Measurements from ENCODE around the gene TRIM66. TPM values are rescaled to one million over a fixed set of nuclear protein-coding genes. Genes with fewer than 3 reads are reported as not detected.

Gene TRIM66
- total and polyA plus RNA-seq, 3 experiments from 2014 or later = 0.43 to 29.7 (median 27.7) TPM

- H3K27me3 Mint-ChIP-seq = no peaks in the 10 kb centered on the region
- POLR2A ChIA-PET = no interaction called here
- Histone ChIP-seq H3K27me3 (ENCODE audit: insufficient read depth, low read length, poor library complexity, severe bottlenecking) (no peaks in the 10 kb centered on the region), H3K27ac (ENCODE audit: low read depth, low read length) (no peak overlapping the region), H3K9me3 (ENCODE audit: low read length) (no peaks in the 10 kb centered on the region), H3K4me3 (ENCODE audit: low read length) (no peak overlapping the region), H3K4me1 (ENCODE audit: insufficient read depth, low read length) (no peaks in the 10 kb centered on the region), H3K36me3 (ENCODE audit: insufficient read depth, low read length) (peaks cover 6% of the 10 kb centered on the region)
- H3K27ac Mint-ChIP-seq = no peak overlapping the region
- CTCF ChIA-PET = interaction anchor here (0.9 kb wide), 1 partner anchor 27 kb away, joined by 3 read pairs; no protein-coding TSS in a partner anchor
- H3K4me3 Mint-ChIP-seq = no peak overlapping the region
- no peak for DNase-seq
- peaks cover 3 to 41% (median 17%) of the 10 kb centered on the region in 3 donors for H3K36me3 Mint-ChIP-seq
- H3K9me3 Mint-ChIP-seq = no peaks in the 10 kb centered on the region
- H3K4me1 Mint-ChIP-seq = peaks cover 0 to 3% (median 0%) of the 10 kb centered on the region in 3 donors
These were observed 69.9 kb downstream of the TRIM66 start for GRCh38 chr11:8612522-8612921.

- no peaks in the 10 kb centered on the region for H3K9me3 Mint-ChIP-seq
- H3K4me3 ChIP-seq (ENCODE audit: low read length) = no peak overlapping the region
- no peaks in the 10 kb centered on the region for H3K27me3 ChIP-seq (ENCODE audit: insufficient read depth, low read length, poor library complexity, severe bottlenecking)
- H3K4me1 Mint-ChIP-seq = peaks cover 0 to 3% (median 0%) of the 10 kb centered on the region in 3 donors
- H3K9me3 ChIP-seq (ENCODE audit: low read length) = no peaks in the 10 kb centered on the region
- H3K27me3 Mint-ChIP-seq = no peaks in the 10 kb centered on the region
- peaks cover 1% of the 10 kb centered on the region for H3K36me3 ChIP-seq (ENCODE audit: insufficient read depth, low read length)
- ChIA-PET CTCF (no interaction called here), POLR2A (no interaction called here)
- no peak overlapping the region for H3K4me3 Mint-ChIP-seq
- H3K27ac Mint-ChIP-seq = peak overlapping the region in 3 of 8 donors; percentile 23 to 81 (median 67)
- H3K27ac ChIP-seq (ENCODE audit: low read depth, low read length) = no peak overlapping the region
- peaks cover under 1 to 22% (median 6%) of the 10 kb centered on the region in 3 donors for H3K36me3 Mint-ChIP-seq
- no peaks in the 10 kb centered on the region for H3K4me1 ChIP-seq (ENCODE audit: insufficient read depth, low read length)
- DNase-seq = peak in 1 of 5 donors; percentile 34
These were observed 71.8 kb downstream of the TRIM66 start for GRCh38 chr11:8610532-8611116.

- peaks cover 0 to 3% (median 0%) of the 10 kb centered on the region in 3 donors for H3K4me1 Mint-ChIP-seq
- CTCF ChIA-PET = no interaction called here
These were observed 73.8 kb downstream of the TRIM66 start for GRCh38 chr11:8608652-8609051.

GRCh38 chr11:8605971-8606563 is 76.4 kb downstream of the TRIM66 start:
- Histone ChIP-seq H3K4me1 (ENCODE audit: insufficient read depth, low read length) (no peaks in the 10 kb centered on the region), H3K4me3 (ENCODE audit: low read length) (no peak overlapping the region)
- H3K9me3 Mint-ChIP-seq = no peaks in the 10 kb centered on the region

More at GRCh38 chr11:8608652-8609051, 73.8 kb downstream of the TRIM66 start:
- no peak overlapping the region for H3K27ac Mint-ChIP-seq
- H3K4me3 Mint-ChIP-seq = no peak overlapping the region
- no peaks in the 10 kb centered on the region for H3K36me3 ChIP-seq (ENCODE audit: insufficient read depth, low read length)
- H3K9me3 ChIP-seq (ENCODE audit: low read length) = no peaks in the 10 kb centered on the region
- H3K27ac ChIP-seq (ENCODE audit: low read depth, low read length) = no peak overlapping the region
- no peak overlapping the region for H3K4me3 ChIP-seq (ENCODE audit: low read length)
- no peaks in the 10 kb centered on the region for H3K4me1 ChIP-seq (ENCODE audit: insufficient read depth, low read length)
- POLR2A ChIA-PET = no interaction called here
- DNase-seq = no peak
- H3K36me3 Mint-ChIP-seq = peaks cover 0 to 11% (median 3%) of the 10 kb centered on the region in 3 donors
- H3K9me3 Mint-ChIP-seq = no peaks in the 10 kb centered on the region
- H3K27me3 ChIP-seq (ENCODE audit: insufficient read depth, low read length, poor library complexity, severe bottlenecking) = peaks cover 5% of the 10 kb centered on the region
- H3K27me3 Mint-ChIP-seq = peaks cover 8 to 15% of the 10 kb centered on the region in 2 donors

GRCh38 chr11:8604078-8604723 is 78.3 kb downstream of the TRIM66 start:
- ChIA-PET CTCF (interaction anchor here (1.0 kb wide), 1 partner anchor 10 kb away, joined by 3 read pairs; the partner anchor contains the start of gene STK33), POLR2A (no interaction called here)
- H3K9me3 ChIP-seq (ENCODE audit: low read length) = no peaks in the 10 kb centered on the region
- peaks cover 5% of the 10 kb centered on the region for H3K27me3 ChIP-seq (ENCODE audit: insufficient read depth, low read length, poor library complexity, severe bottlenecking)
- H3K36me3 ChIP-seq (ENCODE audit: insufficient read depth, low read length) = no peaks in the 10 kb centered on the region
- Mint-ChIP-seq H3K9me3 (no peaks in the 10 kb centered on the region), H3K27me3 (peaks cover 17 to 30% of the 10 kb centered on the region in 2 donors), H3K4me3 (no peak overlapping the region), H3K4me1 (no peaks in the 10 kb centered on the region), H3K27ac (no peak overlapping the region), H3K36me3 (no peaks in the 10 kb centered on the region)
- no peaks in the 10 kb centered on the region for H3K4me1 ChIP-seq (ENCODE audit: insufficient read depth, low read length)
- DNase-seq = peak in 1 of 5 donors; percentile 6
- no peak overlapping the region for H3K4me3 ChIP-seq (ENCODE audit: low read length)
- no peak overlapping the region for H3K27ac ChIP-seq (ENCODE audit: low read depth, low read length)

More at GRCh38 chr11:8605971-8606563, 76.4 kb downstream of the TRIM66 start:
- Mint-ChIP-seq H3K4me3 (peak overlapping the region in 1 of 7 donors; percentile 54), H3K27me3 (peaks cover 17 to 25% of the 10 kb centered on the region in 2 donors), H3K4me1 (peaks cover 0 to 3% (median 0%) of the 10 kb centered on the region in 3 donors), H3K27ac (no peak overlapping the region), H3K36me3 (no peaks in the 10 kb centered on the region)
- Histone ChIP-seq H3K9me3 (ENCODE audit: low read length) (no peaks in the 10 kb centered on the region), H3K36me3 (ENCODE audit: insufficient read depth, low read length) (no peaks in the 10 kb centered on the region), H3K27me3 (ENCODE audit: insufficient read depth, low read length, poor library complexity, severe bottlenecking) (peaks cover 5% of the 10 kb centered on the region), H3K27ac (ENCODE audit: low read depth, low read length) (no peak overlapping the region)
- DNase-seq = no peak
- POLR2A ChIA-PET = no interaction called here
- CTCF ChIA-PET = no interaction called here

GRCh38 chr11:8603696-8604077 is 78.8 kb downstream of the TRIM66 start:
- peaks cover 5% of the 10 kb centered on the region for H3K27me3 ChIP-seq (ENCODE audit: insufficient read depth, low read length, poor library complexity, severe bottlenecking)
- Mint-ChIP-seq H3K27me3 (peaks cover 17 to 30% of the 10 kb centered on the region in 2 donors), H3K4me3 (no peak overlapping the region), H3K9me3 (no peaks in the 10 kb centered on the region), H3K36me3 (no peaks in the 10 kb centered on the region), H3K4me1 (no peaks in the 10 kb centered on the region), H3K27ac (no peak overlapping the region)
- H3K4me3 ChIP-seq (ENCODE audit: low read length) = no peak overlapping the region
- ChIA-PET CTCF (interaction anchor here (1.0 kb wide), 1 partner anchor 9 kb away, joined by 3 read pairs; the partner anchor contains the start of gene STK33), POLR2A (no interaction called here)
- no peaks in the 10 kb centered on the region for H3K36me3 ChIP-seq (ENCODE audit: insufficient read depth, low read length)
- H3K27ac ChIP-seq (ENCODE audit: low read depth, low read length) = no peak overlapping the region
- no peak for DNase-seq
- H3K4me1 ChIP-seq (ENCODE audit: insufficient read depth, low read length) = no peaks in the 10 kb centered on the region
- no peaks in the 10 kb centered on the region for H3K9me3 ChIP-seq (ENCODE audit: low read length)

GRCh38 chr11:8601376-8602133 is 80.9 kb downstream of the TRIM66 start:
- Histone ChIP-seq H3K9me3 (ENCODE audit: low read length) (no peaks in the 10 kb centered on the region), H3K4me1 (ENCODE audit: insufficient read depth, low read length) (no peaks in the 10 kb centered on the region), H3K4me3 (ENCODE audit: low read length) (no peak overlapping the region), H3K27me3 (ENCODE audit: insufficient read depth, low read length, poor library complexity, severe bottlenecking) (peaks cover 5% of the 10 kb centered on the region), H3K36me3 (ENCODE audit: insufficient read depth, low read length) (no peaks in the 10 kb centered on the region), H3K27ac (ENCODE audit: low read depth, low read length) (no peak overlapping the region)
- H3K36me3 Mint-ChIP-seq = no peaks in the 10 kb centered on the region
- CTCF ChIA-PET = no interaction called here
- no peak overlapping the region for H3K4me3 Mint-ChIP-seq
- POLR2A ChIA-PET = no interaction called here
- no peak overlapping the region for H3K27ac Mint-ChIP-seq
- no peaks in the 10 kb centered on the region for H3K4me1 Mint-ChIP-seq
- peaks cover 19 to 44% of the 10 kb centered on the region in 2 donors for H3K27me3 Mint-ChIP-seq
- no peaks in the 10 kb centered on the region for H3K9me3 Mint-ChIP-seq
- no peak for DNase-seq

Measured in CD8-positive, alpha-beta memory T cell (primary cell).